22Rv1 (cell line): ENCODE data around the gene KLK4.
A peak's percentile ranks its signal among the peaks of the same experiment; 100 is the strongest.

Experiments
- H3K27ac ChIP-seq: fragments of 450-650 bp; 2 replicates; pipeline ENCODE4 v1.5.1; 2017
- ZFX ChIP-seq: fragments of 450-650 bp; IDR thresholded peaks from 2 replicates; pipeline ENCODE4 v1.6.1; 2017; ENCODE audit warnings: antibody characterized with exemption, borderline replicate concordance
- TF ChIP-seq, protein P1 (sequence below): fragments of 450-650 bp; IDR thresholded peaks from 2 replicates; pipeline ENCODE4 v1.5.1; 2017; ENCODE audit warnings: mild to moderate bottlenecking

Gene KLK4

GRCh38 chr19:50869479-50869878 lies 41.7 kb downstream of the KLK4 start:
- H3K27ac ChIP-seq: peak overlapping the region; percentile 100
- no peak for TF ChIP-seq ZFX
- TF ChIP-seq, protein P1, sequence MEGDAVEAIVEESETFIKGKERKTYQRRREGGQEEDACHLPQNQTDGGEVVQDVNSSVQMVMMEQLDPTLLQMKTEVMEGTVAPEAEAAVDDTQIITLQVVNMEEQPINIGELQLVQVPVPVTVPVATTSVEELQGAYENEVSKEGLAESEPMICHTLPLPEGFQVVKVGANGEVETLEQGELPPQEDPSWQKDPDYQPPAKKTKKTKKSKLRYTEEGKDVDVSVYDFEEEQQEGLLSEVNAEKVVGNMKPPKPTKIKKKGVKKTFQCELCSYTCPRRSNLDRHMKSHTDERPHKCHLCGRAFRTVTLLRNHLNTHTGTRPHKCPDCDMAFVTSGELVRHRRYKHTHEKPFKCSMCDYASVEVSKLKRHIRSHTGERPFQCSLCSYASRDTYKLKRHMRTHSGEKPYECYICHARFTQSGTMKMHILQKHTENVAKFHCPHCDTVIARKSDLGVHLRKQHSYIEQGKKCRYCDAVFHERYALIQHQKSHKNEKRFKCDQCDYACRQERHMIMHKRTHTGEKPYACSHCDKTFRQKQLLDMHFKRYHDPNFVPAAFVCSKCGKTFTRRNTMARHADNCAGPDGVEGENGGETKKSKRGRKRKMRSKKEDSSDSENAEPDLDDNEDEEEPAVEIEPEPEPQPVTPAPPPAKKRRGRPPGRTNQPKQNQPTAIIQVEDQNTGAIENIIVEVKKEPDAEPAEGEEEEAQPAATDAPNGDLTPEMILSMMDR: no peak

DNA sequence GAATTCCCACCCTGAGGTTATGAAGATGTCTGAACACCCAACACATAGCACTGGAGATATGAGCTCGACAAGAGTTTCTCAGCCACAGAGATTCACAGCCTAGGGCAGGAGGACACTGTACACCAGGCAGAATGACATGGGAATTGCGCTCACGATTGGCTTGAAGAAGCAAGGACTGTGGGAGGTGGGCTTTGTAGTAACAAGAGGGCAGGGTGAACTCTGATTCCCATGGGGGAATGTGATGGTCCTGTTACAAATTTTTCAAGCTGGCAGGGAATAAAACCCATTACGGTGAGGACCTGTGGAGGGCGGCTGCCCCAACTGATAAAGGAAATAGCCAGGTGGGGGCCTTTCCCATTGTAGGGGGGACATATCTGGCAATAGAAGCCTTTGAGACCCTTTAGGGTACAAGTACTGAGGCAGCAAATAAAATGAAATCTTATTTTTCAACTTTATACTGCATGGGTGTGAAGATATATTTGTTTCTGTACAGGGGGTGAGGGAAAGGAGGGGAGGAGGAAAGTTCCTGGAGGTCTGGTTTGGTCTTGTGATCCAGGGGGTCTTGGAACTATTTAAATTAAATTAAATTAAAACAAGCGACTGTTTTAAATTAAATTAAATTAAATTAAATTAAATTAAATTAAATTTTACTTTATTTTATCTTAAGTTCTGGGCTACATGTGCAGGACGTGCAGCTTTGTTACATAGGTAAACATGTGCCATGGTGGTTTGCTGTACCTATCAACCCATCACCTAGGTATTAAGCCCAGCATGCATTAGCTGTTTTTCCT lies 49.5 kb downstream of the KLK4 start:
- H3K27ac ChIP-seq: peak overlapping the region; percentile 100
- no peak for TF ChIP-seq ZFX
- TF ChIP-seq, protein P1: no peak

DNA sequence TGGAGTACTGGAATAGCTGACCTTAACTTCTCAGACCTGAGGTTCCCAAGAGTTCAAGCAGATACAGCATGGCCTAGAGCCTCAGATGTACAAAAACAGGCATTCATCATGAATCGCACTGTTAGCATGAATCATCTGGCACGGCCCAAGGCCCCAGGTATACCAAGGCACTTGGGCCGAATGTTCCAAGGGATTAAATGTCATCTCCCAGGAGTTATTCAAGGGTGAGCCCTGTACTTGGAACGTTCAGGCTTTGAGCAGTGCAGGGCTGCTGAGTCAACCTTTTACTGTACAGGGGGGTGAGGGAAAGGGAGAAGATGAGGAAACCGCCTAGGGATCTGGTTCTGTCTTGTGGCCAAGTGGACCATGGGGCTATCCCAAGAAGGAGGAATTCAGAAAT lies 50.2 kb downstream of the KLK4 start:
- TF ChIP-seq ZFX: no peak
- TF ChIP-seq, protein P1: no peak
- H3K27ac ChIP-seq: peak overlapping the region; percentile 100

DNA sequence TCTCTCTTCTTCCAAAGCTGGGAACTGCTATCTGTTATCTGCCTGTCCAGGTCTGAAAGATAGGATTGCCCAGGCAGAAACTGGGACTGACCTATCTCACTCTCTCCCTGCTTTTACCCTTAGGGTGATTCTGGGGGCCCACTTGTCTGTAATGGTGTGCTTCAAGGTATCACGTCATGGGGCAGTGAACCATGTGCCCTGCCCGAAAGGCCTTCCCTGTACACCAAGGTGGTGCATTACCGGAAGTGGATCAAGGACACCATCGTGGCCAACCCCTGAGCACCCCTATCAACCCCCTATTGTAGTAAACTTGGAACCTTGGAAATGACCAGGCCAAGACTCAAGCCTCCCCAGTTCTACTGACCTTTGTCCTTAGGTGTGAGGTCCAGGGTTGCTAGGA lies 51.3 kb downstream of the KLK4 start:
- TF ChIP-seq, protein P1: no peak
- no peak for TF ChIP-seq ZFX
- H3K27ac ChIP-seq: peak overlapping the region; percentile 100

DNA sequence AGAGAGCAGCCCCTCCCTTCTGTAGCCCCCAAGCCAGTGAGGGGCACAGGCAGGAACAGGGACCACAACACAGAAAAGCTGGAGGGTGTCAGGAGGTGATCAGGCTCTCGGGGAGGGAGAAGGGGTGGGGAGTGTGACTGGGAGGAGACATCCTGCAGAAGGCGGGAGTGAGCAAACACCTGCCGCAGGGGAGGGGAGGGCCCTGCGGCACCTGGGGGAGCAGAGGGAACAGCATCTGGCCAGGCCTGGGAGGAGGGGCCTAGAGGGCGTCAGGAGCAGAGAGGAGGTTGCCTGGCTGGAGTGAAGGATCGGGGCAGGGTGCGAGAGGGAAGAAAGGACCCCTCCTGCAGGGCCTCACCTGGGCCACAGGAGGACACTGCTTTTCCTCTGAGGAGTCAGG lies 52.3 kb downstream of the KLK4 start:
- H3K27ac ChIP-seq: peak overlapping the region; percentile 100

DNA sequence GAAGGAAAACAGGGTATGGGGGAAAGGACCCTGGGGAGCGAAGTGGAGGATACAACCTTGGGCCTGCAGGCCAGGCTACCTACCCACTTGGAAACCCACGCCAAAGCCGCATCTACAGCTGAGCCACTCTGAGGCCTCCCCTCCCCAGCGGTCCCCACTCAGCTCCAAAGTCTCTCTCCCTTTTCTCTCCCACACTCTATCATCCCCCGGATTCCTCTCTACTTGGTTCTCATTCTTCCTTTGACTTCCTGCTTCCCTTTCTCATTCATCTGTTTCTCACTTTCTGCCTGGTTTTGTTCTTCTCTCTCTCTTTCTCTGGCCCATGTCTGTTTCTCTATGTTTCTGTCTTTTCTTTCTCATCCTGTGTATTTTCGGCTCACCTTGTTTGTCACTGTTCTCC lies 53.8 kb downstream of the KLK4 start:
- H3K27ac ChIP-seq: peak overlapping the region; percentile 100
- no peak for TF ChIP-seq ZFX
- TF ChIP-seq, protein P1: no peak

More for the DNA sequence above, 52.3 kb downstream of the KLK4 start:
- no peak for TF ChIP-seq ZFX
- TF ChIP-seq, protein P1: no peak; the same call in none of the 2 replicates
